Head of caudate nucleus (tissue), 42 donors: ENCODE data around the gene NEMP2.
A peak's percentile ranks its signal among the peaks of the same experiment; 100 is the strongest.
"Not testable (repeated sequence)": the region's sequence is repeated elsewhere in the genome, so short reads cannot be mapped to it uniquely, and the experiment has no call there.

Experiments
- DNase-seq, 42 donors: peaks; one replicate each; pipeline versions ENCODE4 v3.0.0 to v3.0.0-alpha.2; 2020 to 2021; ENCODE audit warnings: mixed read lengths in 7 of 42
- intact Hi-C: fragments of 100-400 bp; cut with DNase I; formaldehyde crosslinking; loops from one replicate; pipeline ENCODE4 v1.15.0; 2022

The NEMP2 gene

GRCh38 chr2:190468814-190469569 is 65.5 kb downstream of the NEMP2 start:
- peak in 31 of 42 donors; percentile 21 to 82 (median 50) for DNase-seq
- intact Hi-C loops: loop anchor here (10.0 kb wide), 1 partner anchor 64 kb away; the partner anchor contains the start of gene MFSD6

- DNase-seq: not testable (repeated sequence)
- intact Hi-C loops: loop anchor here (10.0 kb wide), 1 partner anchor 64 kb away; the partner anchor contains the start of gene MFSD6
Observed at GRCh38 chr2:190468354-190468753, 66.2 kb downstream of the NEMP2 start.

DNA sequence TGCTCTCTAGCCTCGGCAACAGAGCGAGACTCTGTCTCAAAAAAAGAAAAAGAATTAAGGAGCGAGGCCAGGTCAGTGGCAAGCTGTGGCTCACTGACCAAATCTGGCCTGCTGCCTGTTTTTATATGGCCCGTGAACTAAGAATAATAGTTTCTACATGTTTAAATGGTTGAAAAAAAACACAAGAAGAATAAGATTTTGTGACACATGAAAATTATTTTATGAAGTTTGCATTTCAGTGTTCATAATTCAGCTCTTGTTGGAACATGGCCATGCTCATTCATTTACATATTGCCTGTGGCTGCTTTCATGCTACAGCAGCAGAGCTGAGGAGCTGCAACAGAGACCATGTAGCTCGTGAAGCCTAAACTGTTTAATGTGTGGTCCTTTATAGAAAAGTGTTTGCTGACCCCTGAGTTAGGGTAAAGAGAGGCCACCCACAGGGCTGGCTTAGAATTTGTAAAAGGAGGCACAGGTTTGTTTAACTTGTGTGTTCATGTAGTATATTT is 66.9 kb downstream of the NEMP2 start:
- intact Hi-C loops: loop anchor here (10.0 kb wide), 1 partner anchor 63 kb away; the partner anchor contains the start of gene MFSD6

GRCh38 chr2:190466819-190467446 is 67.6 kb downstream of the NEMP2 start:
- intact Hi-C loops: loop anchor here (10.0 kb wide), 1 partner anchor 62 kb away; the partner anchor contains the start of gene MFSD6
- DNase-seq: no peak

More for the DNA sequence above, 66.9 kb downstream of the NEMP2 start:
- DNase-seq: no peak

DNA sequence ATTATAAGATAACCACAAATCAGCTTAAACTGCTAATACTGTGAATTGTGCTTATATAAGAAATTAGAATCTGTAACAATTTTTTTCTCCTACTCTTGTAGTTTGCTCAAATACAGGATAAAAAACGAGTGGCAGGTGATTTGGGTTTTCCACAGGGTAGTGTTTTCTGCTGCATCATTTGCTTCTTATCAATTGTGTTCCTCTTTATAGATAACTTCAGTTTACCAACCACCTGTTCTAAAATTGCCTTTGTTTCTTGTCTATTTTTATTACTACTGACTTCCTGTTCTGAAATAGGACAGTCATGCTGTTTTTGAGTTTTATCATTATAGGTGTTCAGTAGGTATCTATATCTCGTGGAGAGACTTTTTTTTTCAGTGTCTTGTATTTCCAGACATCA is 69.5 kb downstream of the NEMP2 start:
- intact Hi-C loops: loop anchor here (10.0 kb wide), 1 partner anchor 60 kb away; the partner anchor contains the start of gene MFSD6
- no peak for DNase-seq

DNA sequence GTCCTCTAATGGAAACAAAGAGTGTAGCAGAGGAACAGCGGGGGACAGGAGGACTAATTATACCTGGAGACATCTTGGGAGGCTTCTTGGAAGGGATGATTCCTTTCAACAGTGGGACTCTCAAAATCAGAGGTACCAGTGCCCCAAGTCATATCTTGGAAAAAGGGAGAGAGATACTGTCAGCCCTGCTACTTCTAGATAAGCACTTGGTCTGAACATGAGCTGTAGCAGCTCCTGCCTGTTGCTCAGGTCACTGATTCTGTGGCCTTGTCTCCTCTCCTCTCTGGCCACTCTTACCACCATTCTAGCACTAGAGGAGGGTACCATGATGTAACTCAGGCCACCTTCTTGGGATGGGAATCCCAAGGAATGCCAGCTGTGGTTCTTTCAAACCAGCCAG is 71.9 kb downstream of the NEMP2 start:
- intact Hi-C loops: loop anchor here (10.0 kb wide), 1 partner anchor 58 kb away; the partner anchor contains the start of gene MFSD6

DNA sequence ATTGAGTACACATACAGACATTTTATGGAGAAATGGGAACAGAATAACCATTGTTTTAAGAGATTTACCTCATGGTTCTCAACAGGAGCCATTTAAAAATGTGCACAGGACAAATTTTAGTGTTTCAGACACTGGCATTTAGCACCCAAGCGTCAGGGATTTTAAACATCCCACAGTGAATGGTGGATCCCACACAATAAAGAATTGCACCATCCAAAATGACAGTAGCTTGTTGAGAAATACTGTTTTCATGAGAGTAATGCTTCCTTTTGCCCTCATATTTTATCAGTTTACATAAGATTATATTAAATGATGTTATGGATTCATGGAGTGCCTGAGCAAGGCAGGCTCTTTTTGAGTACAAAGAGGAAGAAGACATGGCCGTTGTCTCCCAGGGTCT is 72.3 kb downstream of the NEMP2 start:
- DNase-seq: no peak
- intact Hi-C loops: loop anchor here (10.0 kb wide), 1 partner anchor 57 kb away; the partner anchor contains the start of gene MFSD6

More for the DNA sequence above, 71.9 kb downstream of the NEMP2 start:
- DNase-seq: no peak

GRCh38 chr2:190460487-190460886 is 74.0 kb downstream of the NEMP2 start:
- DNase-seq: no peak
- intact Hi-C loops: loop anchor here (10.0 kb wide), 1 partner anchor 56 kb away; the partner anchor contains the start of gene MFSD6

- intact Hi-C loops: loop anchor here (10.0 kb wide), 1 partner anchor 55 kb away; the partner anchor contains the start of gene MFSD6
- DNase-seq: no peak
Observed at GRCh38 chr2:190459881-190460280, 74.6 kb downstream of the NEMP2 start.

- DNase-seq: no peak
- intact Hi-C loops: no loop called here
Observed at GRCh38 chr2:190458352-190459107, 76.0 kb downstream of the NEMP2 start.

DNA sequence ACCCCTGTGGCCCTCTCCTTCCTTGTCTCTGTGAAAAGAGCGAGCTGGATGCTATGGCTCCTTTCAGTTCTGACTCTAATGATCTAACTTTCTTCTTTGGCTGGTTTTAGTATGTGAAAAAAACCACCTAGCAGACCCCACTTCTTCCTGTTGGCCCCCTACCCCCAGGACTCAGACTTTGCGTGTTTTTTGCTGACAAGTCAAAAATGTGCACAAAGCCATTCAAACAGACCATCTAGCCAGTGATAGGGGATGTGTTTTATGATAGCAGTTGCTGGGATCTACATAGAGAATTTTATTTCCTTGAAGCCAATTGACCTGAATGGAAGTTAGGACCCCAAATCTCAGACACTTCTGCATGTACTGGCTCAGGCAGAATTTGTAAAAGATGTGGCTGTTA is 77.3 kb downstream of the NEMP2 start:
- intact Hi-C loops: no loop called here

GRCh38 chr2:190456833-190457232 is 77.7 kb downstream of the NEMP2 start:
- intact Hi-C loops: no loop called here
- DNase-seq: no peak

More for the DNA sequence above, 77.3 kb downstream of the NEMP2 start:
- DNase-seq: no peak

- intact Hi-C loops: no loop called here
Observed at GRCh38 chr2:190455358-190456095, 79.0 kb downstream of the NEMP2 start.

DNA sequence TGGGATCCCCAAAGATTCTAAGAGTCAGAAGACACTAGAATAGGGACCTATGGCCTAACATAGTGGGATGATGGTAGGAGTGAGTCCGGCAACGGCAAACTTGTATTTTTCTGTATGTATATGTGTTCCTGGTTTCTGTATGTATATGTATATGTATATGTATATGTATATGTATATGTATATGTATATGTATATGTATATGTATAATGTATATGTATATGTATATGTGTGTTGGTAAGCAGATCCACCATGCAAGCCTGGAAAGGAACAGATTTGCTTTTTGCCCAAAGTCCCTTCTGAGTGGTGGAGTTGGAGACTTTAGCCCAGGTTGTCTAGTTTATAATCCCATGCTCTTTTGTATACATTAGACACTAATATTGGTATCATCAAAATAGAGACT is 79.7 kb downstream of the NEMP2 start:
- DNase-seq: no peak
- intact Hi-C loops: no loop called here

More at GRCh38 chr2:190455358-190456095, 79.0 kb downstream of the NEMP2 start:
- DNase-seq: no peak
